IMR-90 (cell line): Measurements from ENCODE around the gene EVI5. TPM values are rescaled to one million over a fixed set of nuclear protein-coding genes. Genes with fewer than 3 reads are reported as not detected.

Experiments used
- ATAC-seq: fragments of 200-7000 bp; cut with Tn5 transposase; 2 replicates; pipeline ENCODE4 v1.9.1; 2020; ENCODE audit warnings: low read depth, mild to moderate bottlenecking, moderate library complexity
- Bru-seq: library from RNA; stranded (reverse); fragments of 400-500 nt; gene quantifications from one replicate; lab custom pipeline; 2021; lab: Mats Ljungman, UMichigan
- BruChase-seq, 2 experiments: library from RNA; stranded (reverse); fragments of 400-500 nt; gene quantifications; one replicate each; lab custom pipeline; 2021; lab: Mats Ljungman, UMichigan
- BruUV-seq: library from RNA; stranded (reverse); fragments of 400-500 nt; replicated peaks from 2 replicates; lab custom pipeline; 2021; lab: Mats Ljungman, UMichigan
- CTCF ChIA-PET: fragments of 300-600 bp; formaldehyde crosslinking; extraction: SDS; loops from one replicate; lab custom pipeline; 2021; ENCODE audit warnings: antibody characterized with exemption; lab: Yijun Ruan, JAX
- POLR2A ChIA-PET: fragments of 300-600 bp; sonication (Branson Sonifier 250); formaldehyde crosslinking; loops from one replicate; lab custom pipeline; 2022; ENCODE audit warnings: antibody characterized with exemption; ENCODE audit not compliant: unreplicated experiment; lab: Charles Lee
- DNase-seq: peaks from one replicate; pipeline ENCODE4 v3.0.0; 2013
- H2AFZ ChIP-seq: replicated peaks from 2 replicates; pipeline ENCODE3; 2013; ENCODE audit warnings: low read length, mild to moderate bottlenecking; ENCODE audit not compliant: poor library complexity
- H2AK5ac ChIP-seq: 2 replicates; pipeline ENCODE4 v1.6.1; 2013; ENCODE audit warnings: low read depth, low read length, inconsistent platforms
- H2AK9ac ChIP-seq: replicated peaks from 2 replicates; pipeline ENCODE3; 2013; ENCODE audit warnings: mild to moderate bottlenecking, low read depth, low read length, moderate library complexity; ENCODE audit not compliant: poor library complexity
- H2BK120ac ChIP-seq: 2 replicates; pipeline ENCODE4 v1.6.1; 2013; ENCODE audit warnings: low read depth, low read length, inconsistent platforms
- H2BK15ac ChIP-seq: 3 replicates; pipeline ENCODE4 v1.6.1; 2013; ENCODE audit warnings: low read depth, low read length, inconsistent platforms
- H2BK20ac ChIP-seq: 2 replicates; pipeline ENCODE4 v1.6.1; 2013; ENCODE audit warnings: low read depth, mild to moderate bottlenecking, inconsistent platforms, low read length, moderate library complexity
- H2BK5ac ChIP-seq: 2 replicates; pipeline ENCODE4 v1.6.1; 2013; ENCODE audit warnings: mild to moderate bottlenecking, low read depth, low read length, inconsistent platforms; ENCODE audit not compliant: poor library complexity, severe bottlenecking
- H3K14ac ChIP-seq: replicated peaks from 2 replicates; pipeline ENCODE4 v1.6.1; 2013; ENCODE audit warnings: low read depth, low read length, inconsistent platforms
- H3K18ac ChIP-seq: 2 replicates; pipeline ENCODE4 v1.6.1; 2013; ENCODE audit warnings: low read depth, low read length, control low read depth
- H3K23ac ChIP-seq: 2 replicates; pipeline ENCODE4 v1.6.1; 2013; ENCODE audit warnings: low read depth, low read length, inconsistent platforms
- H3K27ac ChIP-seq: 2 replicates; pipeline ENCODE4 v1.5.1; 2013; ENCODE audit warnings: mild to moderate bottlenecking, control low read depth, low read length; ENCODE audit not compliant: insufficient read depth
- H3K27me3 ChIP-seq: 2 replicates; pipeline ENCODE4 v1.6.1; 2013; ENCODE audit warnings: low read length; ENCODE audit not compliant: control insufficient read depth, insufficient read depth
- H3K36me3 ChIP-seq: 2 replicates; pipeline ENCODE4 v1.6.1; 2013; ENCODE audit warnings: low read length, mixed read lengths; ENCODE audit not compliant: control insufficient read depth, insufficient read depth
- H3K4ac ChIP-seq: 2 replicates; pipeline ENCODE4 v1.6.1; 2013; ENCODE audit warnings: low read depth, low read length, inconsistent platforms
- H3K4me1 ChIP-seq: 2 replicates; pipeline ENCODE4 v1.6.1; 2013; ENCODE audit warnings: low read length, mixed read lengths; ENCODE audit not compliant: control insufficient read depth, insufficient read depth
- H3K4me2 ChIP-seq: 2 replicates; pipeline ENCODE4 v1.6.1; 2013; ENCODE audit warnings: low read depth, mild to moderate bottlenecking, control low read depth, low read length, moderate library complexity
- H3K4me3 ChIP-seq: 2 replicates; pipeline ENCODE4 v1.5.1; 2013; ENCODE audit warnings: low read depth, mild to moderate bottlenecking, control low read depth, low read length, moderate library complexity; ENCODE audit not compliant: insufficient read depth
- H3K56ac ChIP-seq: 2 replicates; pipeline ENCODE4 v1.6.1; 2013; ENCODE audit warnings: low read length, inconsistent platforms; ENCODE audit not compliant: insufficient read depth; ENCODE audit errors: extremely low read depth
- H3K79me1 ChIP-seq, 2 experiments: 2 replicates each; pipeline ENCODE4 v1.6.1; 2013; ENCODE audit warnings: low read length in 2 of 2, inconsistent platforms in 1 of 2, low read depth in 1 of 2
- H3K9ac ChIP-seq: 2 replicates; pipeline ENCODE4 v1.6.1; 2013; ENCODE audit warnings: low read depth, low read length, control low read depth
- H3K9me1 ChIP-seq: 2 replicates; pipeline ENCODE4 v1.6.1; 2013; ENCODE audit warnings: low read length, inconsistent platforms; ENCODE audit not compliant: insufficient read depth
- H3K9me3 ChIP-seq: 2 replicates; pipeline ENCODE4 v1.6.1; 2013; ENCODE audit warnings: low read length; ENCODE audit not compliant: control insufficient read depth, insufficient read depth
- H4K20me1 ChIP-seq: 2 replicates; pipeline ENCODE4 v1.6.1; 2013; ENCODE audit warnings: low read length, inconsistent platforms; ENCODE audit not compliant: insufficient read depth
- H4K5ac ChIP-seq: 2 replicates; pipeline ENCODE4 v1.6.1; 2013; ENCODE audit warnings: mild to moderate bottlenecking, low read depth, low read length, control low read depth
- H4K8ac ChIP-seq, 2 experiments: 2 replicates each; pipeline ENCODE4 v1.6.1; 2013; ENCODE audit warnings: low read depth in 2 of 2, low read length in 2 of 2, control low read depth in 1 of 2, inconsistent platforms in 1 of 2
- H4K91ac ChIP-seq: 2 replicates; pipeline ENCODE4 v1.6.1; 2013; ENCODE audit warnings: low read depth, low read length, inconsistent platforms; ENCODE audit not compliant: insufficient read depth
- BHLHE40 ChIP-seq: fragments of 150-350 bp; IDR thresholded peaks from 2 replicates; pipeline ENCODE4 v1.6.1; 2016; ENCODE audit warnings: mild to moderate bottlenecking, low read depth, low read length
- CHD1 ChIP-seq: IDR thresholded peaks from 2 replicates; pipeline ENCODE4 v1.6.1; 2012; ENCODE audit warnings: low read depth, low read length, improper control_type of control experiment
- FOS ChIP-seq: fragments of 150-350 bp; IDR thresholded peaks from 2 replicates; pipeline ENCODE4 v1.6.1; 2016; ENCODE audit warnings: low read depth, low read length
- MAFK ChIP-seq: IDR thresholded peaks from 2 replicates; pipeline ENCODE4 v1.6.1; 2012; ENCODE audit warnings: low read depth, low read length, improper control_type of control experiment
- MAZ ChIP-seq: IDR thresholded peaks from 2 replicates; pipeline ENCODE4 v1.6.1; 2012; ENCODE audit warnings: low read depth, mild to moderate bottlenecking, low read length, improper control_type of control experiment, moderate library complexity, borderline replicate concordance
- NFE2L2 ChIP-seq: fragments of 150-350 bp; IDR thresholded peaks from 2 replicates; pipeline ENCODE4 v1.6.1; 2016; ENCODE audit warnings: low read depth, mild to moderate bottlenecking, low read length
- POLR2A ChIP-seq: IDR thresholded peaks from 2 replicates; pipeline ENCODE4 v1.6.1; 2012; ENCODE audit warnings: mild to moderate bottlenecking, low read depth, low read length
- RAD21 ChIP-seq: IDR thresholded peaks from 2 replicates; pipeline ENCODE4 v1.6.1; 2012; ENCODE audit warnings: low read length, improper control_type of control experiment
- RCOR1 ChIP-seq: IDR thresholded peaks from 2 replicates; pipeline ENCODE4 v1.6.1; 2012; ENCODE audit warnings: mild to moderate bottlenecking, low read length, improper control_type of control experiment; ENCODE audit not compliant: insufficient replicate concordance
- RFX5 ChIP-seq: IDR thresholded peaks from 2 replicates; pipeline ENCODE4 v1.8.0; 2012; ENCODE audit warnings: low read depth, mild to moderate bottlenecking, low read length, moderate library complexity
- SMC3 ChIP-seq: fragments of 150-350 bp; IDR thresholded peaks from 2 replicates; pipeline ENCODE4 v1.6.1; 2016; ENCODE audit warnings: low read depth, mild to moderate bottlenecking, antibody characterized with exemption, low read length, moderate library complexity
- WGBS, 2 experiments: methylation state at CpG; one replicate each; pipeline versions ENCODE4 v1.1.5 to v1.1.7; 2013; ENCODE audit warnings: missing lambda C conversion rate in 2 of 2; ENCODE audit not compliant: insufficient read length in 1 of 2; ENCODE audit errors: extremely low coverage in 2 of 2; 5-methylcytosine and 5-hydroxymethylcytosine counted together
- dilution Hi-C: fragments of 300-500 bp; cut with HindIII; formaldehyde crosslinking; loops from one replicate; pipeline ENCODE4 v1.14.3; 2018; ENCODE audit warnings: low sequenced_read_pairs; ENCODE audit not compliant: unreplicated experiment
- in situ Hi-C: fragments of 300-500 bp; cut with MboI; formaldehyde crosslinking; loops from 3 replicates; pipeline ENCODE4 v1.14.3; 2019; ENCODE audit warnings: low sequenced_read_pairs, inconsistent platforms, mixed read lengths
- intact Hi-C: fragments of 100-400 bp; cut with micrococcal nuclease; formaldehyde crosslinking; loops from 2 replicates; pipeline ENCODE4 v1.10.0; 2022
- long read RNA-seq: library from polyadenylated mRNA; unstranded; transcript quantifications from one replicate; pipeline ENCODE4 v2.0.0, GENCODE V29; 2021; ENCODE audit not compliant: unreplicated experiment
- polyA plus RNA-seq, 3 experiments: library from polyadenylated mRNA; depleted of rRNA; stranded (reverse); fragments of >200 nt; gene quantifications; 2 replicates each; pipeline ENCODE4 v1.2.3, GENCODE V29; 2012; ENCODE audit warnings: low replicate concordance in 1 of 3
- total RNA-seq: library from RNA; depleted of rRNA; stranded (reverse); fragments of >200 nt; gene quantifications from 2 replicates; pipeline ENCODE4 v1.2.3, GENCODE V29; 2012; rRNA removed
- TF ChIP-seq, protein P1 (sequence below): fragments of 150-350 bp; IDR thresholded peaks from 2 replicates; pipeline ENCODE4 v1.6.1; 2016; ENCODE audit warnings: low read depth, mild to moderate bottlenecking, low read length, moderate library complexity, borderline replicate concordance
- TF ChIP-seq, protein P2 (sequence below): fragments of 150-350 bp; IDR thresholded peaks from 2 replicates; pipeline ENCODE4 v1.6.1; 2017; ENCODE audit warnings: mild to moderate bottlenecking, antibody characterized with exemption, low read length, low read depth

Gene EVI5
- total RNA-seq (26.9 and 54.4 TPM in 2 replicates), polyA plus RNA-seq (2012; rRNA removed) (10.2 and 13.9 TPM in 2 replicates), Bru-seq, nascent RNA (percentile 90 among the genes with signal in this experiment), BruChase-seq, experiment 1, labeled RNA remaining after a 6-hour chase (percentile 84 among the genes with signal in this experiment), BruChase-seq, experiment 2, labeled RNA remaining after a 2-hour chase (percentile 92 among the genes with signal in this experiment)
- 2.6 and 3.4 TPM in 2 replicates for polyA plus RNA-seq (2012; cell fraction: cytosol; rRNA removed)
- 1.7 and 10.9 TPM in 2 replicates for polyA plus RNA-seq (2012; cell fraction: nucleus; rRNA removed; ENCODE audit: low replicate concordance)
- long read RNA-seq, partial matches to known transcripts = 16 of 42 reads
- long read RNA-seq, other reads (novel, unspliced or antisense) = 26 of 42 reads

DNA sequence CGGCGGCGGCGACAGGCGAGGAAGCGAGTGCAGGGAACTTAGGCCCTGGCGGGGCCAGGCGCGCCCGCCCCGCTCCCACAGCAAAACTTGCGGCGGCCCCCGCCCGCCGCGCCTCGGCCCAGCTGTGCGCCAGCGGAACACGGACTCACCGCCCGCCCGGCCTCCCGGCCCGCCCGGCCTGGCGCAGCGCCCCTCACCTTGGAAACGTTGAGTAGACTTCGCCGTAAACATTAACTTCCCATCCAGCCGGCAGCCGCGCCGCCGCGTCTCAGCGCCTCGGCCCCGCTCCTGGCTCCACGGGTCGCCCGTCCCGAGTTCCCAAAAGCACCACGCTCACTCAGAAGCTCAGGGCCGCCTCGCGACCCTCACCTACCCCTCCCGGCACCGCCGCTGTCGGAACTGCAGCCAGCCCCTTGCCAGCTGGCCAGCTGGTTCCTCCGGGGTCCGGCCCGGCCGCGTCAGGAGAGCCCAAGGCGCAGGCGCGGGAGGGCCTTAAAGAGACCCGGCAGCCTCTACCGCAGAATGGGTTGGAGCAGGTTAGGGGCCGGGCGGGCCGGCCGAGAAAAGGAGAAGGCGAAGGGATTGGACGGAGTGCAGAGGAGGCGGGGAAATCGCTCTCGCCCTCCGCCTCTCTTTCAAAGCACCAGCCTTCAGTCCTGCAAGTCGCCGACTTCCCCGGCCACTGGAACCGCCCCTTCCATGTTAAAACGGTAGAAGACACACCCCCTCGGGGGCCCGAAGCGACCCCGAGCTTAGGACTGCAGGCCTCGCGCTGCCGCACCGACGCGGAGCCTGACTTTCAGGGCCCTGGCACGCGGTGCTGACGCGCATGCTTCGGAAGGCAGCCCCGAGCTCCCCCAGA, at the start of gene EVI5:
EVI5 (minus strand) TSS at position 470 of the 862 bp plus-strand sequence. CDS start 48,562 bp downstream, outside the sequence.
- POLR2A ChIA-PET = no interaction called here
- H3K4me2 ChIP-seq = peak within 1 kb of the TSS; percentile 95
- intact Hi-C loops = loop anchor here (2.0 kb wide), 1 partner anchor 48 kb away; the partner anchor contains the start of gene RPL5
- H3K14ac ChIP-seq = peak within 1 kb of the TSS; percentile 75
- in situ Hi-C loops = no loop called here
- no peaks in the 10 kb centered on the region for H3K9me3 ChIP-seq
- H3K23ac ChIP-seq = peak within 1 kb of the TSS; percentile 84
- H2BK120ac ChIP-seq = peak within 1 kb of the TSS; percentile 77
- H3K27ac ChIP-seq = peak within 1 kb of the TSS; percentile 88
- peak within 1 kb of the TSS; percentile 95 for H2BK5ac ChIP-seq
- peak within 1 kb of the TSS; percentile 67 for H3K18ac ChIP-seq
- H4K5ac ChIP-seq = peak within 1 kb of the TSS; percentile 47
- 0 out of 2 replicates have a peak, but pooled peaks cover 2% of the 10 kb centered on the region for H3K9me1 ChIP-seq
- peak within 1 kb of the TSS; percentile 82 for H3K4ac ChIP-seq
- H2AFZ ChIP-seq = peak within 1 kb of the TSS; percentile 99
- peak within 1 kb of the TSS; percentile 87 for H3K9ac ChIP-seq
- H2AK5ac ChIP-seq = no peak within 1 kb of the TSS; the same call in 1 of the 2 replicates
- peak within 1 kb of the TSS; percentile 36 for H3K56ac ChIP-seq
- H4K20me1 ChIP-seq = peaks cover 14% of the 10 kb centered on the region
- peak within 1 kb of the TSS; percentile 15 to 88; a peak in 3 of 4 replicates for H4K8ac ChIP-seq
- ATAC-seq = peak; percentile 97
- peak within 1 kb of the TSS; percentile 31; the same call in 1 of the 3 replicates for H2BK15ac ChIP-seq
- H3K27me3 ChIP-seq = no peaks in the 10 kb centered on the region
- BruUV-seq = no TSS peak
- H3K79me1 ChIP-seq = peaks cover 0 to 25% of the 10 kb centered on the region in 2 experiments; a peak in 2 of 4 replicates
- no peaks in the 10 kb centered on the region; the same call in 1 of the 2 replicates for H3K4me1 ChIP-seq
- 0% methylated on average over 17 of the region's 94 CpGs; no CpG with 5 or more reads in 1 of the 2 experiments for WGBS, 2 experiments
- CTCF ChIA-PET = interaction anchor here (0.8 to 2.0 kb wide), 6 partner anchors 8 to 36 kb away, joined by 3 to 5 read pairs (median 4); no protein-coding TSS in a partner anchor
- peak within 1 kb of the TSS; percentile 91 for H3K4me3 ChIP-seq
- H2BK20ac ChIP-seq = 0 out of 2 replicates have a peak within 1 kb of the TSS, but pooled peaks have one; percentile 57
- peak within 1 kb of the TSS; percentile 70 for H4K91ac ChIP-seq
- dilution Hi-C loops = no loop called here
- H2AK9ac ChIP-seq = peak within 1 kb of the TSS; percentile 98
- peak; percentile 97 for DNase-seq
- no peaks in the 10 kb centered on the region; the same call in 1 of the 2 replicates for H3K36me3 ChIP-seq
- TF ChIP-seq, protein P1, sequence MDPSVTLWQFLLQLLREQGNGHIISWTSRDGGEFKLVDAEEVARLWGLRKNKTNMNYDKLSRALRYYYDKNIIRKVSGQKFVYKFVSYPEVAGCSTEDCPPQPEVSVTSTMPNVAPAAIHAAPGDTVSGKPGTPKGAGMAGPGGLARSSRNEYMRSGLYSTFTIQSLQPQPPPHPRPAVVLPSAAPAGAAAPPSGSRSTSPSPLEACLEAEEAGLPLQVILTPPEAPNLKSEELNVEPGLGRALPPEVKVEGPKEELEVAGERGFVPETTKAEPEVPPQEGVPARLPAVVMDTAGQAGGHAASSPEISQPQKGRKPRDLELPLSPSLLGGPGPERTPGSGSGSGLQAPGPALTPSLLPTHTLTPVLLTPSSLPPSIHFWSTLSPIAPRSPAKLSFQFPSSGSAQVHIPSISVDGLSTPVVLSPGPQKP = no peak
- TF ChIP-seq SMC3 (no peak), RCOR1 (no peak), RAD21 (peak; percentile 11; the same call in 1 of the 2 replicates), RFX5 (no peak), BHLHE40 (peak; percentile 88), POLR2A (peak; percentile 93), MAZ (peak; percentile 52; the same call in 1 of the 2 replicates), CHD1 (peak; percentile 56; the same call in 1 of the 2 replicates), NFE2L2 (peak; percentile 24; the same call in 1 of the 2 replicates), MAFK (no peak), FOS (no peak)
- TF ChIP-seq, protein P2, sequence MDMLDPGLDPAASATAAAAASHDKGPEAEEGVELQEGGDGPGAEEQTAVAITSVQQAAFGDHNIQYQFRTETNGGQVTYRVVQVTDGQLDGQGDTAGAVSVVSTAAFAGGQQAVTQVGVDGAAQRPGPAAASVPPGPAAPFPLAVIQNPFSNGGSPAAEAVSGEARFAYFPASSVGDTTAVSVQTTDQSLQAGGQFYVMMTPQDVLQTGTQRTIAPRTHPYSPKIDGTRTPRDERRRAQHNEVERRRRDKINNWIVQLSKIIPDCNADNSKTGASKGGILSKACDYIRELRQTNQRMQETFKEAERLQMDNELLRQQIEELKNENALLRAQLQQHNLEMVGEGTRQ = peak; percentile 60; the same call in 1 of the 2 replicates
